H1 (cell line): ENCODE data around the gene PLK5. TPM values are rescaled to one million over a fixed set of nuclear protein-coding genes. Genes with fewer than 3 reads are reported as not detected.

ENCODE experiments used
- CTCF ChIA-PET: fragments of 300-600 bp; sonication (Branson Sonifier 250); formaldehyde crosslinking; loops from one replicate; lab custom pipeline; 2021; ENCODE audit not compliant: partially characterized antibody; lab: Charles Lee
- POLR2A ChIA-PET: fragments of 300-600 bp; sonication (Branson Sonifier 250); formaldehyde crosslinking; loops from one replicate; lab custom pipeline; 2021; ENCODE audit warnings: inconsistent platforms; ENCODE audit not compliant: partially characterized antibody; lab: Charles Lee
- DNase-seq, 2 experiments: peaks; one replicate each; pipeline versions ENCODE4 v3.0.0 to v3.0.0-alpha.2; 2010 to 2022; ENCODE audit warnings: low spot score in 2 of 2, low read depth in 1 of 2, mixed read lengths in 1 of 2
- FAIRE-seq: peaks from 2 replicates; lab custom pipeline; 2011; peaks lifted over from hg19 to GRCh38; lab: Jason Lieb, UNC
- H2AFZ ChIP-seq: 2 replicates; pipeline ENCODE4 v1.8.1; 2012; ENCODE audit warnings: low read length, inconsistent platforms
- H2AK5ac ChIP-seq: 2 replicates; pipeline ENCODE4 v1.6.1; 2013; ENCODE audit warnings: low read depth, low read length
- H2BK120ac ChIP-seq: replicated peaks from 2 replicates; pipeline ENCODE3; 2013; ENCODE audit warnings: low read depth, low read length, inconsistent platforms
- H2BK12ac ChIP-seq: 2 replicates; pipeline ENCODE4 v1.6.1; 2013; ENCODE audit warnings: low read depth, low read length
- H2BK15ac ChIP-seq: 2 replicates; pipeline ENCODE4 v1.6.1; 2013; ENCODE audit warnings: low read length
- H2BK20ac ChIP-seq: 2 replicates; pipeline ENCODE4 v1.6.1; 2013; ENCODE audit warnings: low read length
- H2BK5ac ChIP-seq: 2 replicates; pipeline ENCODE4 v1.6.1; 2013; ENCODE audit warnings: low read depth, low read length
- H3K14ac ChIP-seq: 2 replicates; pipeline ENCODE4 v1.6.1; 2013; ENCODE audit warnings: inconsistent platforms; ENCODE audit not compliant: insufficient read length
- H3K18ac ChIP-seq: 2 replicates; pipeline ENCODE4 v1.6.1; 2013; ENCODE audit warnings: low read length; ENCODE audit errors: extremely low read depth
- H3K23ac ChIP-seq: 2 replicates; pipeline ENCODE4 v1.6.1; 2013; ENCODE audit warnings: inconsistent platforms; ENCODE audit not compliant: insufficient read length
- H3K23me2 ChIP-seq: 2 replicates; pipeline ENCODE4 v1.6.1; 2013; ENCODE audit warnings: low read depth, low read length
- H3K27ac ChIP-seq: 2 replicates; pipeline ENCODE4 v1.6.1; 2011; ENCODE audit warnings: low read depth, low read length, inconsistent platforms
- H3K27me3 ChIP-seq, 4 experiments: replicated peaks in 1 of 4; 1 replicate in 1 of 4; 2 replicates in 3 of 4; pipeline versions ENCODE4 v1.6.1 to v1.8.1; 2011 to 2013; ENCODE audit warnings: low read length in 3 of 4, mild to moderate bottlenecking in 3 of 4, inconsistent platforms in 2 of 4, mixed read lengths in 2 of 4, moderate library complexity in 1 of 4; ENCODE audit not compliant: control insufficient read depth in 3 of 4, insufficient read depth in 3 of 4; ENCODE audit errors: extremely low read depth in 1 of 4
- H3K36me3 ChIP-seq, 4 experiments: 2 replicates each; pipeline versions ENCODE4 v1.6.1 to v1.8.1; 2011 to 2013; ENCODE audit warnings: mild to moderate bottlenecking in 4 of 4, low read length in 3 of 4, moderate library complexity in 2 of 4, control low read depth in 1 of 4, inconsistent platforms in 1 of 4; ENCODE audit not compliant: insufficient read depth in 4 of 4, control insufficient read depth in 2 of 4
- H3K4ac ChIP-seq: replicated peaks from 2 replicates; pipeline ENCODE3; 2013; ENCODE audit warnings: low read length, low read depth, mixed read lengths, inconsistent platforms; ENCODE audit not compliant: insufficient read length
- H3K4me1 ChIP-seq, 4 experiments: replicated peaks in 1 of 4; 1 replicate in 1 of 4; 2 replicates in 3 of 4; pipeline versions ENCODE4 v1.6.1 to v1.8.1; 2011 to 2013; ENCODE audit warnings: low read length in 3 of 4, inconsistent platforms in 2 of 4, mixed read lengths in 1 of 4; ENCODE audit not compliant: insufficient read depth in 4 of 4, control insufficient read depth in 3 of 4
- H3K4me2 ChIP-seq, 2 experiments: 2 replicates each; pipeline versions ENCODE4 v1.6.1 to v1.8.1; 2011 to 2013; ENCODE audit warnings: low read depth in 2 of 2, low read length in 2 of 2, control low read depth in 1 of 2, inconsistent platforms in 1 of 2, mild to moderate bottlenecking in 1 of 2; ENCODE audit not compliant: insufficient read depth in 1 of 2
- H3K4me3 ChIP-seq, 4 experiments: fragments of 200-600, 300-600 bp in 1 of 4; sonication (generic), shearing (Covaris generic), sonication (Bioruptor Twin) in 1 of 4; 2 replicates each; pipeline versions ENCODE4 v1.5.1 to v1.8.1; 2011 to 2016; ENCODE audit warnings: low read length in 4 of 4, low read depth in 3 of 4, control low read depth in 2 of 4, inconsistent platforms in 2 of 4, mild to moderate bottlenecking in 2 of 4, mixed read lengths in 1 of 4, moderate library complexity in 1 of 4; ENCODE audit not compliant: insufficient read depth in 2 of 4; ENCODE audit errors: extremely low read depth in 1 of 4
- H3K56ac ChIP-seq: replicated peaks from 2 replicates; pipeline ENCODE3; 2013; ENCODE audit warnings: low read depth, mild to moderate bottlenecking, mixed read lengths, low read length, inconsistent platforms; ENCODE audit not compliant: insufficient read length
- H3K79me1 ChIP-seq: 2 replicates; pipeline ENCODE4 v1.6.1; 2013; ENCODE audit warnings: low read depth, low read length, control low read depth
- H3K79me2 ChIP-seq, 2 experiments: 2 replicates each; pipeline versions ENCODE4 v1.6.1 to v1.8.1; 2012 to 2013; ENCODE audit warnings: low read length in 2 of 2, mild to moderate bottlenecking in 2 of 2, inconsistent platforms in 1 of 2; ENCODE audit not compliant: insufficient read depth in 2 of 2, control insufficient read depth in 1 of 2
- H3K9ac ChIP-seq, 4 experiments: replicated peaks in 1 of 4; 1 replicate in 1 of 4; 2 replicates in 3 of 4; pipeline versions ENCODE4 v1.6.1 to v1.8.1; 2011 to 2013; ENCODE audit warnings: low read depth in 3 of 4, low read length in 3 of 4, control low read depth in 2 of 4, mild to moderate bottlenecking in 2 of 4, moderate library complexity in 2 of 4, inconsistent platforms in 1 of 4; ENCODE audit errors: extremely low read depth in 1 of 4
- H3K9me3 ChIP-seq, 2 experiments: 2 replicates each; pipeline versions ENCODE4 v1.6.1 to v1.8.1; 2012 to 2013; ENCODE audit warnings: mild to moderate bottlenecking in 2 of 2, moderate library complexity in 2 of 2, control low read depth in 1 of 2, inconsistent platforms in 1 of 2, low read depth in 1 of 2, low read length in 1 of 2, mixed read lengths in 1 of 2; ENCODE audit not compliant: insufficient read depth in 2 of 2
- H4K20me1 ChIP-seq, 2 experiments: replicated peaks in 1 of 2; 2 replicates each; pipeline versions ENCODE3 to v1.8.1; 2011 to 2013; ENCODE audit warnings: inconsistent platforms in 2 of 2, low read length in 2 of 2, mild to moderate bottlenecking in 1 of 2; ENCODE audit not compliant: insufficient read depth in 2 of 2, control insufficient read depth in 1 of 2
- H4K5ac ChIP-seq: 2 replicates; pipeline ENCODE4 v1.6.1; 2013; ENCODE audit warnings: low read length, low read depth, mixed read lengths, inconsistent platforms; ENCODE audit not compliant: insufficient read length
- H4K8ac ChIP-seq: 2 replicates; pipeline ENCODE4 v1.8.0; 2013; ENCODE audit warnings: mild to moderate bottlenecking, moderate library complexity, low read length, inconsistent platforms; ENCODE audit not compliant: insufficient read depth; ENCODE audit errors: extremely low read depth
- H4K91ac ChIP-seq: replicated peaks from 2 replicates; pipeline ENCODE3; 2013; ENCODE audit warnings: low read length, mixed read lengths, inconsistent platforms; ENCODE audit not compliant: insufficient read length
- CBX8 ChIP-seq: fragments of 300-800, 300-1000 bp; sonication (generic); IDR thresholded peaks from 2 replicates; pipeline ENCODE4 v1.7.1; 2016; ENCODE audit warnings: low read depth, low read length, borderline replicate concordance
- HDAC2 ChIP-seq, 2 experiments: fragments of 300-600 bp in 1 of 2; sonication (generic) in 1 of 2; IDR thresholded peaks; 2 replicates each; pipeline ENCODE4 v1.6.1; 2011 to 2012; ENCODE audit warnings: low read depth in 2 of 2, low read length in 2 of 2, mild to moderate bottlenecking in 2 of 2, moderate library complexity in 2 of 2, borderline replicate concordance in 1 of 2, inconsistent platforms in 1 of 2
- KDM1A ChIP-seq: fragments of 200-600, 300-600 bp; sonication (generic); IDR thresholded peaks from 2 replicates; pipeline ENCODE4 v1.7.1; 2016; ENCODE audit warnings: mild to moderate bottlenecking, low read length, borderline replicate concordance
- RAD21 ChIP-seq, 2 experiments: IDR thresholded peaks in 1 of 2; conservative IDR thresholded peaks in 1 of 2; 2 replicates each; pipeline ENCODE4 v1.6.1; 2011; ENCODE audit warnings: low read depth in 2 of 2, low read length in 2 of 2, improper control_type of control experiment in 1 of 2, inconsistent platforms in 1 of 2, mild to moderate bottlenecking in 1 of 2, moderate library complexity in 1 of 2
- RFX5 ChIP-seq: IDR thresholded peaks from 2 replicates; pipeline ENCODE4 v1.6.1; 2011; ENCODE audit warnings: low read depth, low read length, improper control_type of control experiment, borderline replicate concordance
- TBP ChIP-seq: IDR thresholded peaks from 2 replicates; pipeline ENCODE4 v1.6.1; 2011; ENCODE audit warnings: low read depth, low read length, improper control_type of control experiment
- WGBS, 2 experiments: shearing (Covaris generic) in 1 of 2; methylation state at CpG; one replicate each; pipeline versions ENCODE4 v1.1.6 to v1.1.7; 2013 to 2015; ENCODE audit warnings: low lambda C conversion rate in 2 of 2, mixed read lengths in 2 of 2, inconsistent platforms in 1 of 2, low coverage in 1 of 2, missing lambda C conversion rate in 1 of 2; ENCODE audit not compliant: insufficient replicate concordance in 2 of 2, insufficient coverage in 1 of 2, insufficient read length in 1 of 2; ENCODE audit errors: extremely low coverage in 1 of 2, missing lambda C conversion rate in 1 of 2; 5-methylcytosine and 5-hydroxymethylcytosine counted together
- polyA plus RNA-seq, 7 experiments: library from polyadenylated mRNA; depleted of rRNA in 3 of 7; stranded (reverse) in 5 of 7; unstranded in 2 of 7; fragments of >200 nt in 5 of 7; fragments of 200-250 nt in 2 of 7; gene quantifications; 1 replicate in 5 of 7; 2 replicates in 1 of 7; 4 replicates in 1 of 7; pipeline versions ENCODE4 v1.2.1 to v1.2.3, GENCODE V29; 2011 to 2013; ENCODE audit warnings: missing spikeins in 2 of 7, mixed read lengths in 2 of 7
- total RNA-seq: library from RNA; stranded (reverse); fragmentation: NEBNext Ultra II Directional; extraction: Animal tissue kit (Norgen Biotek cat#: 25700); gene quantifications from 2 replicates; pipeline ENCODE4 v1.2.1, GENCODE V29; 2021
- TF ChIP-seq, protein P1 (sequence below), 3 experiments: IDR thresholded peaks; 1 replicate in 2 of 3; 2 replicates in 1 of 3; pipeline versions ENCODE4 v1.5.1 to v1.6.1; 2011; ENCODE audit warnings: low read length in 3 of 3, mild to moderate bottlenecking in 3 of 3, inconsistent platforms in 2 of 3, low read depth in 1 of 3, moderate library complexity in 1 of 3; ENCODE audit not compliant: insufficient read depth in 1 of 3; ENCODE audit errors: control extremely low read depth in 1 of 3

Gene PLK5
- total and polyA plus RNA-seq, 2 of the 8 experiments (the other 6 are each of a cell fraction or from before 2014, with no cell fraction given): 0.43 to 0.45 TPM

DNA sequence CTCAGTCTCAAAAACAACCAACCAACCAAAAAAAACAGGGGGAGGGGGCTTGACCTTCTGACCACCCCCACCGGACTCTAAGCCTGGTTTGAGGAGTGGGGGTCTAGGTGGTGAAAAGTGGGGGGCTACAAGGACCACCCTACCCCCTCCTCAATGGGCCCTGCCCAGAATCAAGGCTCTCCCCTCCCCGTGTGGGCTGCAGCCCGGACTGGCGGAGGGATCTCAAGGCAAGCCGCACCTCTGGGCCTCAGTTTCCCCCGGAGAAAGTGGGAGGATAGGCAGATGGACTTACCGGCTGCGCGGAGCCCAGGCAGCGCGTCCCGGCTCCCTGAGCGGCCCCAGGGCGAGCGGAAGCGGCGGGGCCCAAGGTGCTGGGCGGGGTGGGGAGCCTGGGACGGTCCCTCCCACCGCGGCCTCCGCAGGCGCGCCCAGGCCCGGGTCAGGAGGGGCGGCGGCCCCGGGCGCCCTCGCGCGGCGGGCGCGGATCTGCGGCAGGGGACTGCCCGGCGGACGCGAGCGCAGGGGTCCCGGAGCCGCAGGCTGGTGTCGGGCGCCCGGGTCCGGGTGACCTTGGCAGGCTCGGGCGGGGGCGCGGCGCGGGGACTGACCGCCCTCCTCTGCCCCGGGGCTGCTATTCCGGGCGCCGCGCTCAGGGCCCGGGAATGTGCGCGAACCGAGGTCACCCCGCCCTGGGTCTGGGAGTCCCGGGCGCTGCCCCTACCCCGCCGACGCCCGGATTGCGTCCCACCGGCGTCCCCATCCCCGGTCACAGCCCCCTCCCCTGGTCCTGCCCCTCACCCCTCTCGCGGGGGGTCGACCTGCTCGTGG is 11.0 kb upstream of the PLK5 start, which contains the start of gene ADAMTSL5:
TSS of gene ADAMTSL5 (minus strand) at position 349 of the 828 bp plus-strand sequence. CDS start 2,076 bp downstream, outside the sequence.
- Histone ChIP-seq H3K4me2 (peak within 1 kb of the TSS; percentile 38 to 60; a peak in 3 of 4 replicates), H3K23ac (no peak within 1 kb of the TSS), H3K79me1 (no peaks in the 10 kb centered on the region), H2BK20ac (no peak within 1 kb of the TSS), H3K9ac (no peak within 1 kb of the TSS), H2AK5ac (no peak within 1 kb of the TSS), H3K27ac (no peak within 1 kb of the TSS), H3K14ac (no peak within 1 kb of the TSS), H4K8ac (peak within 1 kb of the TSS; percentile 51), H4K91ac (no peak within 1 kb of the TSS), H3K79me2 (no peaks in the 10 kb centered on the region), H3K36me3 (no peaks in the 10 kb centered on the region), H3K56ac (no peak within 1 kb of the TSS), H3K9me3 (no peaks in the 10 kb centered on the region), H3K23me2 (peaks cover 4% of the 10 kb centered on the region; the same call in 1 of the 2 replicates), H2BK120ac (no peak within 1 kb of the TSS), H3K4me1 (peaks cover 0 to 3% (median 0%) of the 10 kb centered on the region in 4 experiments; a peak in 3 of 7 replicates), H4K5ac (no peak within 1 kb of the TSS), H3K27me3 (peaks cover 0 to 10% (median 5%) of the 10 kb centered on the region in 4 experiments; a peak in 5 of 7 replicates), H2BK15ac (no peak within 1 kb of the TSS), H3K4ac (no peak within 1 kb of the TSS), H2BK5ac (no peak within 1 kb of the TSS), H3K18ac (no peak within 1 kb of the TSS), H3K4me3 (peak within 1 kb of the TSS in 3 of 4 experiments; percentile 7 to 55 (median 8); a peak in 5 of 8 replicates), H4K20me1 (peaks cover 0 to 6% of the 10 kb centered on the region in 2 experiments), H2BK12ac (no peak within 1 kb of the TSS), H2AFZ (no peak within 1 kb of the TSS)
- no peak for FAIRE-seq
- ChIA-PET POLR2A (interaction anchor here (1.3 kb wide), 2 partner anchors 41 to 74 kb away, joined by 3 read pairs; no protein-coding TSS in a partner anchor), CTCF (interaction anchor here (1.5 kb wide), 1 partner anchor 37 kb away, joined by 3 read pairs; no protein-coding TSS in a partner anchor)
- no peak for DNase-seq
- WGBS, 2 experiments: 40% methylated on average over 9 of the region's 78 CpGs; no CpG with 5 or more reads in 1 of the 2 experiments
- TF ChIP-seq KDM1A (peak; percentile 95), TBP (no peak), RFX5 (no peak), CBX8 (no peak), RAD21 (IDR thresholded peaks at IDR 0.05 in 1 of 2, conservative IDR thresholded peaks at IDR 0.05 in 1 of 2; ENCODE audit: low read depth in 2 of 2, low read length in 2 of 2) (peak in 1 of 2 experiments; percentile 29; a peak in 2 of 4 replicates), HDAC2 (IDR thresholded peaks at IDR 0.05; ENCODE audit: borderline replicate concordance in 1 of 2, low read depth in 2 of 2, low read length in 2 of 2) (peak in 1 of 2 experiments; percentile 11; a peak in 1 of 4 replicates)
- TF ChIP-seq, protein P1, sequence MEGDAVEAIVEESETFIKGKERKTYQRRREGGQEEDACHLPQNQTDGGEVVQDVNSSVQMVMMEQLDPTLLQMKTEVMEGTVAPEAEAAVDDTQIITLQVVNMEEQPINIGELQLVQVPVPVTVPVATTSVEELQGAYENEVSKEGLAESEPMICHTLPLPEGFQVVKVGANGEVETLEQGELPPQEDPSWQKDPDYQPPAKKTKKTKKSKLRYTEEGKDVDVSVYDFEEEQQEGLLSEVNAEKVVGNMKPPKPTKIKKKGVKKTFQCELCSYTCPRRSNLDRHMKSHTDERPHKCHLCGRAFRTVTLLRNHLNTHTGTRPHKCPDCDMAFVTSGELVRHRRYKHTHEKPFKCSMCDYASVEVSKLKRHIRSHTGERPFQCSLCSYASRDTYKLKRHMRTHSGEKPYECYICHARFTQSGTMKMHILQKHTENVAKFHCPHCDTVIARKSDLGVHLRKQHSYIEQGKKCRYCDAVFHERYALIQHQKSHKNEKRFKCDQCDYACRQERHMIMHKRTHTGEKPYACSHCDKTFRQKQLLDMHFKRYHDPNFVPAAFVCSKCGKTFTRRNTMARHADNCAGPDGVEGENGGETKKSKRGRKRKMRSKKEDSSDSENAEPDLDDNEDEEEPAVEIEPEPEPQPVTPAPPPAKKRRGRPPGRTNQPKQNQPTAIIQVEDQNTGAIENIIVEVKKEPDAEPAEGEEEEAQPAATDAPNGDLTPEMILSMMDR (IDR thresholded peaks at IDR 0.05; ENCODE audit: control extremely low read depth in 1 of 3, insufficient read depth in 1 of 3, low read depth in 1 of 3, low read length in 3 of 3): peak; percentile 26 to 35 (median 32); a peak in 3 of 4 replicates
